HCT116 (cell line): Measurements from ENCODE around the gene DLG2. TPM values are rescaled to one million over a fixed set of nuclear protein-coding genes. Genes with fewer than 3 reads are reported as not detected.

Experiments
- ATAC-seq: fragments of 200-7000 bp; cut with Tn5 transposase; 2 replicates; pipeline ENCODE4 v1.9.1; 2020; ENCODE audit warnings: mild to moderate bottlenecking, moderate library complexity
- BruUV-seq: library from RNA; stranded (reverse); fragments of 400-500 nt; replicated peaks from 2 replicates; lab custom pipeline; 2021; lab: Mats Ljungman, UMichigan
- CTCF ChIA-PET: fragments of 300-600 bp; sonication (Branson Sonifier 250); formaldehyde crosslinking; loops from one replicate; lab custom pipeline; 2021; ENCODE audit warnings: antibody characterized with exemption; lab: Charles Lee
- POLR2A ChIA-PET: fragments of 300-600, 350-600 bp; sonication (Branson Sonifier 250); formaldehyde crosslinking; loops from one replicate; lab custom pipeline; 2021; ENCODE audit warnings: antibody characterized with exemption; lab: Charles Lee
- RAD21 ChIA-PET, 2 experiments: fragments of 300-600 bp; sonication (Branson Sonifier 250); formaldehyde crosslinking; loops; one replicate each; lab custom pipeline; 2023; ENCODE audit warnings: low total read pairs in 2 of 2; ENCODE audit not compliant: uncharacterized antibody in 2 of 2, unreplicated experiment in 2 of 2, low non-redundant PET in 1 of 2; lab: Charles Lee
- DNase-seq: peaks from one replicate; pipeline ENCODE4 v3.0.0-alpha.2; 2010; ENCODE audit warnings: low read depth, low spot score
- H2AFZ ChIP-seq: fragments of 200-600 bp; shearing (Covaris generic), sonication (generic); 2 replicates; pipeline ENCODE4 v1.6.1; 2017; ENCODE audit warnings: low read depth, mixed run types, mixed read lengths, antibody characterized with exemption, low read length; ENCODE audit not compliant: poor library complexity, severe bottlenecking
- H3K27ac ChIP-seq: 2 replicates; pipeline ENCODE4 v1.5.1; 2012; ENCODE audit warnings: low read depth, low read length
- H3K27me3 ChIP-seq: fragments of 200-600 bp; sonication (generic); 2 replicates; pipeline ENCODE4 v1.6.1; 2016; ENCODE audit warnings: mixed run types, low read length, mixed read lengths; ENCODE audit not compliant: insufficient read depth
- H3K36me3 ChIP-seq, 2 experiments: fragments of 200-500 bp in 1 of 2; fragments of 200-600 bp in 1 of 2; sonication (Bioruptor generic) in 1 of 2; sonication (generic) in 1 of 2; 2 replicates each; pipeline versions ENCODE4 v1.5.1 to v1.6.1; 2014 to 2016; ENCODE audit warnings: low read length in 2 of 2, inconsistent platforms in 1 of 2, mixed read lengths in 1 of 2, mixed run types in 1 of 2; ENCODE audit not compliant: insufficient read depth in 2 of 2, control insufficient read depth in 1 of 2
- H3K4me1 ChIP-seq, 2 experiments: fragments of 200-600 bp in 1 of 2; sonication (generic) in 1 of 2; 2 replicates each; pipeline versions ENCODE4 v1.5.1 to v1.6.1; 2012 to 2017; ENCODE audit warnings: low read length in 2 of 2, inconsistent platforms in 1 of 2, mild to moderate bottlenecking in 1 of 2, mixed read lengths in 1 of 2, mixed run types in 1 of 2, moderate library complexity in 1 of 2; ENCODE audit not compliant: insufficient read depth in 2 of 2, control insufficient read depth in 1 of 2
- H3K4me2 ChIP-seq: fragments of 200-600 bp; sonication (generic); 2 replicates; pipeline ENCODE4 v1.6.1; 2017; ENCODE audit warnings: mixed run types, low read length, mixed read lengths
- H3K4me3 ChIP-seq, 2 experiments: fragments of 200-600 bp in 1 of 2; sonication (generic) in 1 of 2; replicated peaks in 1 of 2; 2 replicates each; pipeline ENCODE4 v1.5.1; 2011 to 2016; ENCODE audit warnings: low read length in 2 of 2, control low read depth in 1 of 2, low read depth in 1 of 2, mild to moderate bottlenecking in 1 of 2, mixed read lengths in 1 of 2, mixed run types in 1 of 2
- H3K79me2 ChIP-seq: fragments of 200-600 bp; sonication (generic); 2 replicates; pipeline ENCODE4 v1.6.1; 2017; ENCODE audit warnings: mild to moderate bottlenecking, mixed run types, low read length, moderate library complexity, mixed read lengths; ENCODE audit not compliant: insufficient read depth
- H3K9ac ChIP-seq: fragments of 200-600 bp; sonication (generic); 2 replicates; pipeline ENCODE4 v1.6.1; 2016; ENCODE audit warnings: low read length, mixed read lengths
- H3K9me2 ChIP-seq: fragments of 200-600 bp; sonication (generic), shearing (Covaris generic); 2 replicates; pipeline ENCODE4 v1.6.1; 2017; ENCODE audit warnings: mixed run types, mild to moderate bottlenecking, moderate library complexity; ENCODE audit not compliant: insufficient read depth
- H3K9me3 ChIP-seq, 2 experiments: fragments of 200-500 bp in 1 of 2; fragments of 200-600 bp in 1 of 2; sonication (Bioruptor generic) in 1 of 2; sonication (generic) in 1 of 2; 2 replicates each; pipeline ENCODE4 v1.6.1; 2014 to 2017; ENCODE audit warnings: low read length in 2 of 2, mixed read lengths in 2 of 2, inconsistent platforms in 1 of 2, low read depth in 1 of 2, mild to moderate bottlenecking in 1 of 2, mixed run types in 1 of 2, moderate library complexity in 1 of 2; ENCODE audit not compliant: control insufficient read depth in 1 of 2, insufficient read depth in 1 of 2
- H4K20me1 ChIP-seq: fragments of 200-600 bp; sonication (generic), shearing (Covaris generic); 2 replicates; pipeline ENCODE4 v1.6.1; 2017; ENCODE audit warnings: mixed run types, mild to moderate bottlenecking, moderate library complexity; ENCODE audit not compliant: insufficient read depth
- CEBPB ChIP-seq: IDR thresholded peaks from 2 replicates; pipeline ENCODE4 v1.6.1; 2012; ENCODE audit warnings: low read depth
- CTCF ChIP-seq, 3 experiments: fragments of 200-600 bp in 1 of 3; sonication (generic) in 1 of 3; IDR thresholded peaks in 2 of 3; conservative IDR thresholded peaks in 1 of 3; 2 replicates each; pipeline ENCODE4 v1.5.1; 2012 to 2017; ENCODE audit warnings: low read depth in 2 of 3, low read length in 2 of 3, antibody characterized with exemption in 1 of 3, borderline replicate concordance in 1 of 3, control low read depth in 1 of 3, mild to moderate bottlenecking in 1 of 3, mixed read lengths in 1 of 3, mixed run types in 1 of 3, moderate library complexity in 1 of 3; ENCODE audit not compliant: insufficient read depth in 1 of 3
- EGR1 ChIP-seq: IDR thresholded peaks from 2 replicates; pipeline ENCODE4 v1.6.1; 2012; ENCODE audit warnings: low read depth
- ELF1 ChIP-seq: IDR thresholded peaks from 2 replicates; pipeline ENCODE4 v1.6.1; 2012; ENCODE audit warnings: low read depth, borderline replicate concordance
- EZH2 ChIP-seq: fragments of 200-600 bp; sonication (generic); IDR thresholded peaks from 2 replicates; pipeline ENCODE4 v1.6.1; 2017; ENCODE audit warnings: antibody characterized with exemption, mixed run types
- MAX ChIP-seq: IDR thresholded peaks from 2 replicates; pipeline ENCODE4 v1.6.1; 2012
- POLR2A ChIP-seq: IDR thresholded peaks from 2 replicates; pipeline ENCODE4 v1.7.0; 2011; ENCODE audit warnings: borderline replicate concordance; ENCODE audit not compliant: insufficient read depth, insufficient read length; ENCODE audit errors: extremely low read depth
- POLR2AphosphoS5 ChIP-seq: IDR thresholded peaks from 2 replicates; pipeline ENCODE4 v1.6.1; 2011; ENCODE audit warnings: mild to moderate bottlenecking, low read depth, low read length, moderate library complexity
- RAD21 ChIP-seq: IDR thresholded peaks from 2 replicates; pipeline ENCODE4 v1.6.1; 2012; ENCODE audit warnings: low read depth, mild to moderate bottlenecking
- SIN3A ChIP-seq: IDR thresholded peaks from 2 replicates; pipeline ENCODE4 v1.6.1; 2012; ENCODE audit warnings: low read depth
- SRF ChIP-seq: IDR thresholded peaks from 2 replicates; pipeline ENCODE4 v1.6.1; 2012; ENCODE audit warnings: low read depth
- TCF7L2 ChIP-seq: IDR thresholded peaks from 2 replicates; pipeline ENCODE4 v1.7.0; 2011; ENCODE audit warnings: borderline replicate concordance, inconsistent platforms; ENCODE audit not compliant: insufficient read depth, insufficient read length; ENCODE audit errors: extremely low read depth
- ZBTB33 ChIP-seq: IDR thresholded peaks from 2 replicates; pipeline ENCODE4 v1.6.1; 2011; ENCODE audit warnings: mild to moderate bottlenecking, low read length, moderate library complexity; ENCODE audit not compliant: insufficient replicate concordance; ENCODE audit errors: extremely low read depth
- ZFX ChIP-seq: fragments of 450-650 bp; IDR thresholded peaks from 2 replicates; pipeline ENCODE4 v1.6.1; 2017
- ZNF274 ChIP-seq: fragments of 200-500 bp; sonication (Bioruptor generic); IDR thresholded peaks from 2 replicates; pipeline ENCODE4 v1.6.1; 2014; ENCODE audit warnings: mild to moderate bottlenecking, low read depth, low read length, inconsistent platforms
- intact Hi-C: fragments of 100-400 bp; cut with micrococcal nuclease; formaldehyde crosslinking; loops from 2 replicates; pipeline ENCODE4 v1.10.0; 2022
- total RNA-seq: library from RNA; stranded (reverse); gene quantifications from one replicate; pipeline ENCODE4 v1.2.1, GENCODE V29; 2021; ENCODE audit not compliant: unreplicated experiment

The DLG2 gene
- total RNA-seq, 1 experiment from 2014 or later = 2.4 TPM

GRCh38 chr11:83456075-83456474 lies 2171.1 kb downstream of the DLG2 start:
- Histone ChIP-seq H4K20me1 (no peaks in the 10 kb centered on the region), H3K27ac (no peak overlapping the region), H3K79me2 (no peaks in the 10 kb centered on the region), H3K4me2 (no peak overlapping the region), H3K4me3 (no peak overlapping the region), H3K9me3 (no peaks in the 10 kb centered on the region), H3K9me2 (no peaks in the 10 kb centered on the region), H3K27me3 (peaks cover 45% of the 10 kb centered on the region), H2AFZ (no peak overlapping the region), H3K36me3 (no peaks in the 10 kb centered on the region), H3K9ac (no peak overlapping the region), H3K4me1 (no peaks in the 10 kb centered on the region)
- ATAC-seq (no peak), DNase-seq (no peak)
- TF ChIP-seq ELF1 (no peak), POLR2AphosphoS5 (no peak), MAX (no peak), SRF (no peak), SIN3A (no peak), POLR2A (no peak)
- RAD21 ChIA-PET = no interaction called here
- BruUV-seq = no TSS peak
- POLR2A ChIA-PET = no interaction called here
- intact Hi-C loops = no loop called here
- CTCF ChIA-PET = no interaction called here

GRCh38 chr11:83455356-83455755 lies 2171.8 kb downstream of the DLG2 start:
- ChIA-PET POLR2A (no interaction called here), CTCF (no interaction called here), RAD21 (no interaction called here)
- Histone ChIP-seq H3K9ac (no peak overlapping the region), H2AFZ (no peak overlapping the region), H3K4me3 (no peak overlapping the region), H3K4me1 (no peaks in the 10 kb centered on the region), H3K27ac (no peak overlapping the region), H3K36me3 (no peaks in the 10 kb centered on the region), H3K4me2 (no peak overlapping the region), H3K79me2 (no peaks in the 10 kb centered on the region), H3K27me3 (peaks cover 45% of the 10 kb centered on the region), H3K9me3 (no peaks in the 10 kb centered on the region), H3K9me2 (no peaks in the 10 kb centered on the region), H4K20me1 (no peaks in the 10 kb centered on the region)
- no peak for DNase-seq
- ATAC-seq = no peak
- BruUV-seq = no TSS peak
- TF ChIP-seq ZNF274 = no peak
- TF ChIP-seq CEBPB = no peak
- TF ChIP-seq POLR2A = no peak
- TF ChIP-seq CTCF (IDR thresholded peaks at IDR 0.05 in 2 of 3, conservative IDR thresholded peaks at IDR 0.05 in 1 of 3; ENCODE audit: borderline replicate concordance in 1 of 3, insufficient read depth in 1 of 3, low read depth in 2 of 3, low read length in 2 of 3) = no peak
- no peak for TF ChIP-seq POLR2AphosphoS5
- TF ChIP-seq RAD21 = no peak
- TF ChIP-seq ZBTB33 = no peak
- TF ChIP-seq ZFX = no peak
- no peak for TF ChIP-seq TCF7L2
- TF ChIP-seq SRF = no peak
- no peak for TF ChIP-seq EZH2
- no peak for TF ChIP-seq EGR1
- intact Hi-C loops = no loop called here
